Measurements from ENCODE around the gene FBXO9. TPM values are rescaled to one million over a fixed set of nuclear protein-coding genes. Genes with fewer than 3 reads are reported as not detected.

The FBXO9 gene
- total RNA-seq, 1 donor from 2014 or later: 50.8 TPM

GRCh38 chr6:53107091-53107490 is 41.9 kb downstream of the FBXO9 start:
- Histone ChIP-seq H3K9me3 (ENCODE audit: low read depth) (no peaks in the 10 kb centered on the region), H4K20me1 (ENCODE audit: low read depth) (no peaks in the 10 kb centered on the region), H3K9ac (no peak overlapping the region), H3K36me3 (no peaks in the 10 kb centered on the region), H2AFZ (replicated peaks) (no peak overlapping the region), H3K79me2 (ENCODE audit: low read depth) (no peaks in the 10 kb centered on the region), H3F3A (ENCODE audit: low read depth) (no peaks in the 10 kb centered on the region), H3K4me1 (no peaks in the 10 kb centered on the region), H3K27me3 (no peaks in the 10 kb centered on the region), H3K27ac (no peak overlapping the region), H3K4me3 (no peak overlapping the region), H3K4me2 (no peak overlapping the region)
- H3K27ac Mint-ChIP-seq: no peak overlapping the region
- H3K27me3 Mint-ChIP-seq (ENCODE audit: insufficient read depth, low read depth): peaks cover 2% of the 10 kb centered on the region
- no peak for DNase-seq (ENCODE audit: low spot score)
- peaks cover 2% of the 10 kb centered on the region for H3K4me1 Mint-ChIP-seq
- H3K4me3 Mint-ChIP-seq: no peak overlapping the region
- TF ChIP-seq EZH2phosphoT487 (IDR thresholded peaks at IDR 0.05) (no peak), CTCF (IDR thresholded peaks at IDR 0.05) (no peak), EZH2 (IDR thresholded peaks at IDR 0.05) (no peak)
- H3K9me3 Mint-ChIP-seq: no peaks in the 10 kb centered on the region
- no peaks in the 10 kb centered on the region for H3K36me3 Mint-ChIP-seq

GRCh38 chr6:53109612-53110011 is 44.4 kb downstream of the FBXO9 start:
- H3K27me3 Mint-ChIP-seq (ENCODE audit: insufficient read depth, low read depth): peaks cover 4% of the 10 kb centered on the region
- no peaks in the 10 kb centered on the region for H3K36me3 ChIP-seq
- H3K4me2 ChIP-seq: no peak overlapping the region
- H3F3A ChIP-seq (ENCODE audit: low read depth): no peaks in the 10 kb centered on the region
- H3K27ac Mint-ChIP-seq: no peak overlapping the region
- DNase-seq (ENCODE audit: low spot score): no peak
- no peak overlapping the region for H2AFZ ChIP-seq (replicated peaks)
- TF ChIP-seq EZH2phosphoT487 (IDR thresholded peaks at IDR 0.05): no peak
- no peak for TF ChIP-seq CTCF (IDR thresholded peaks at IDR 0.05)
- no peak for TF ChIP-seq EZH2 (IDR thresholded peaks at IDR 0.05)
- no peaks in the 10 kb centered on the region for H3K79me2 ChIP-seq (ENCODE audit: low read depth)
- no peaks in the 10 kb centered on the region for H3K4me1 ChIP-seq
- no peaks in the 10 kb centered on the region for H4K20me1 ChIP-seq (ENCODE audit: low read depth)
- no peak overlapping the region for H3K9ac ChIP-seq
- no peaks in the 10 kb centered on the region for H3K27me3 ChIP-seq
- no peak overlapping the region for H3K27ac ChIP-seq
- H3K4me3 Mint-ChIP-seq: no peak overlapping the region
- H3K4me3 ChIP-seq: no peak overlapping the region
- peaks cover 6% of the 10 kb centered on the region for H3K4me1 Mint-ChIP-seq
- no peaks in the 10 kb centered on the region for H3K9me3 ChIP-seq (ENCODE audit: low read depth)
- H3K9me3 Mint-ChIP-seq: no peaks in the 10 kb centered on the region
- H3K36me3 Mint-ChIP-seq: no peaks in the 10 kb centered on the region

- Mint-ChIP-seq H3K4me3 (no peak overlapping the region), H3K27ac (no peak overlapping the region), H3K4me1 (peaks cover 4% of the 10 kb centered on the region), H3K36me3 (no peaks in the 10 kb centered on the region), H3K9me3 (no peaks in the 10 kb centered on the region), H3K27me3 (ENCODE audit: insufficient read depth, low read depth) (peaks cover 6% of the 10 kb centered on the region)
- Histone ChIP-seq H3K9ac (no peak overlapping the region), H4K20me1 (ENCODE audit: low read depth) (no peaks in the 10 kb centered on the region), H3F3A (ENCODE audit: low read depth) (no peaks in the 10 kb centered on the region), H3K4me1 (no peaks in the 10 kb centered on the region), H3K4me2 (no peak overlapping the region), H3K27me3 (no peaks in the 10 kb centered on the region), H3K36me3 (no peaks in the 10 kb centered on the region), H3K9me3 (ENCODE audit: low read depth) (no peaks in the 10 kb centered on the region), H3K27ac (no peak overlapping the region), H3K79me2 (ENCODE audit: low read depth) (no peaks in the 10 kb centered on the region), H2AFZ (replicated peaks) (no peak overlapping the region), H3K4me3 (no peak overlapping the region)
- TF ChIP-seq EZH2 (IDR thresholded peaks at IDR 0.05) (no peak), CTCF (IDR thresholded peaks at IDR 0.05) (no peak), EZH2phosphoT487 (IDR thresholded peaks at IDR 0.05) (no peak)
- no peak for DNase-seq (ENCODE audit: low spot score)
Observed at GRCh38 chr6:53111865-53112264, 46.7 kb downstream of the FBXO9 start.

All from neural progenitor cell (in vitro differentiated cells).